SU-DHL-6 (cell line): ENCODE results near the gene ZNF107.

Source experiments
- H2AFZ ChIP-seq: fragments of 200-600 bp; sonication (generic); 2 replicates; pipeline ENCODE4 v1.6.1; 2014; ENCODE audit warnings: low read depth, mild to moderate bottlenecking, moderate library complexity, mixed read lengths, antibody characterized with exemption, low read length; ENCODE audit not compliant: severe bottlenecking
- H3F3A ChIP-seq: fragments of 200-600 bp; shearing (Covaris generic); 2 replicates; pipeline ENCODE4 v1.6.0; 2016; ENCODE audit warnings: antibody characterized with exemption, mild to moderate bottlenecking; ENCODE audit not compliant: insufficient read depth
- H3K27ac ChIP-seq: fragments of 200-600 bp; sonication (generic); 2 replicates; pipeline ENCODE4 v1.5.1; 2016; ENCODE audit warnings: low read depth, mild to moderate bottlenecking, low read length, moderate library complexity, mixed read lengths
- H3K27me3 ChIP-seq: fragments of 200-600 bp; sonication (generic), shearing (Covaris generic); 2 replicates; pipeline ENCODE4 v1.6.0; 2014; ENCODE audit warnings: mild to moderate bottlenecking, low read length
- H3K36me3 ChIP-seq: fragments of 200-600 bp; sonication (generic); 2 replicates; pipeline ENCODE4 v1.6.1; 2014; ENCODE audit warnings: mild to moderate bottlenecking, low read length, mixed read lengths
- H3K4me2 ChIP-seq: fragments of 300-600, 200-600 bp; shearing (Covaris generic), sonication (generic); 2 replicates; pipeline ENCODE4 v1.6.0; 2014; ENCODE audit warnings: low read length, low read depth, mild to moderate bottlenecking; ENCODE audit not compliant: poor library complexity, severe bottlenecking
- H3K4me3 ChIP-seq: fragments of 200-600 bp; sonication (generic); 2 replicates; pipeline ENCODE4 v1.5.1; 2014; ENCODE audit warnings: antibody characterized with exemption, low read length, mild to moderate bottlenecking, mixed read lengths; ENCODE audit not compliant: insufficient read depth, poor library complexity, severe bottlenecking
- H3K79me2 ChIP-seq: fragments of 200-600 bp; sonication (generic); 2 replicates; pipeline ENCODE4 v1.6.1; 2014; ENCODE audit warnings: mild to moderate bottlenecking, low read length, moderate library complexity; ENCODE audit not compliant: insufficient read depth
- H3K9ac ChIP-seq: fragments of 200-600 bp; sonication (generic); 2 replicates; pipeline ENCODE4 v1.7.0; 2014; ENCODE audit warnings: mild to moderate bottlenecking, low read length
- H3K9me2 ChIP-seq: fragments of 200-600 bp; sonication (generic); replicated peaks from 2 replicates; pipeline ENCODE4 v1.6.1; 2014; ENCODE audit warnings: low read length; ENCODE audit not compliant: insufficient read depth
- H3K9me3 ChIP-seq: fragments of 200-600 bp; sonication (generic); 2 replicates; pipeline ENCODE4 v1.6.1; 2014; ENCODE audit warnings: low read length, mixed read lengths; ENCODE audit not compliant: insufficient read depth
- H4K20me1 ChIP-seq: fragments of 200-600 bp; sonication (generic); 2 replicates; pipeline ENCODE4 v1.6.1; 2014; ENCODE audit warnings: low read depth, mild to moderate bottlenecking, antibody characterized with exemption, low read length, moderate library complexity, mixed read lengths
- EZH2phosphoT487 ChIP-seq: fragments of 200-600 bp; sonication (generic), shearing (Covaris generic); conservative IDR thresholded peaks from 2 replicates; pipeline ENCODE4 v1.6.1; 2018; ENCODE audit warnings: mild to moderate bottlenecking, antibody characterized with exemption, low read length, moderate library complexity, mixed read lengths
- TF ChIP-seq, protein P1 (sequence below): fragments of 200-600 bp; sonication (generic); IDR thresholded peaks from one replicate; pipeline ENCODE4 v1.5.1; 2017; ENCODE audit warnings: antibody characterized with exemption, mild to moderate bottlenecking, low read length, moderate library complexity; ENCODE audit not compliant: insufficient read depth, poor library complexity, severe bottlenecking

Gene ZNF107

DNA sequence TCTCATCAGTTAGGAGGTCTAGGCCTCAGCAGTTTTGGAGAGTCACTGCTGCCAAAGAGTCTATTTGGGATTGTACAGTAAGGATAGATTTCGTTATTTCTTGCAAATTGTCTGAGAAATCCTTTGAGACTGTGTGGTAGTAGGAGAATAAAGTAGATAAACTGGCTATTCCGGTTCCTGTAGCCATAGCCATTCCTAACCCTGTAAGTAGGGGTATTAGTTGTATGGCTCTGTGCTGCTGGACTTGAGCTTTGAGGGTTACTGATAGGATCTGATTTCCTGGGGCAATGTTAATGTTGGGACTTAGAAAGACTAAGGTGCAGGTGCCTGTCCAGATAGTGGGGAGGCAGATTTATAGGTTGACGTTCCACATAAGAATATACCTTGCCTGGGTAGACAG, 92.2 kb downstream of the ZNF107 start:
- H4K20me1 ChIP-seq, result no peaks in the 10 kb centered on the region
- no peak for TF ChIP-seq EZH2phosphoT487
- TF ChIP-seq, protein P1, sequence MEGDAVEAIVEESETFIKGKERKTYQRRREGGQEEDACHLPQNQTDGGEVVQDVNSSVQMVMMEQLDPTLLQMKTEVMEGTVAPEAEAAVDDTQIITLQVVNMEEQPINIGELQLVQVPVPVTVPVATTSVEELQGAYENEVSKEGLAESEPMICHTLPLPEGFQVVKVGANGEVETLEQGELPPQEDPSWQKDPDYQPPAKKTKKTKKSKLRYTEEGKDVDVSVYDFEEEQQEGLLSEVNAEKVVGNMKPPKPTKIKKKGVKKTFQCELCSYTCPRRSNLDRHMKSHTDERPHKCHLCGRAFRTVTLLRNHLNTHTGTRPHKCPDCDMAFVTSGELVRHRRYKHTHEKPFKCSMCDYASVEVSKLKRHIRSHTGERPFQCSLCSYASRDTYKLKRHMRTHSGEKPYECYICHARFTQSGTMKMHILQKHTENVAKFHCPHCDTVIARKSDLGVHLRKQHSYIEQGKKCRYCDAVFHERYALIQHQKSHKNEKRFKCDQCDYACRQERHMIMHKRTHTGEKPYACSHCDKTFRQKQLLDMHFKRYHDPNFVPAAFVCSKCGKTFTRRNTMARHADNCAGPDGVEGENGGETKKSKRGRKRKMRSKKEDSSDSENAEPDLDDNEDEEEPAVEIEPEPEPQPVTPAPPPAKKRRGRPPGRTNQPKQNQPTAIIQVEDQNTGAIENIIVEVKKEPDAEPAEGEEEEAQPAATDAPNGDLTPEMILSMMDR, result no peak
- no peaks in the 10 kb centered on the region for H3K79me2 ChIP-seq
- no peaks in the 10 kb centered on the region for H3K36me3 ChIP-seq
- H3K9me3 ChIP-seq, result no peaks in the 10 kb centered on the region
- H3K9ac ChIP-seq, result no peak overlapping the region
- no peaks in the 10 kb centered on the region for H3K27me3 ChIP-seq
- H3K27ac ChIP-seq, result no peak overlapping the region
- H3F3A ChIP-seq, result no peaks in the 10 kb centered on the region
- no peak overlapping the region for H3K4me3 ChIP-seq
- H3K9me2 ChIP-seq, result no peaks in the 10 kb centered on the region
- no peak overlapping the region for H3K4me2 ChIP-seq
- H2AFZ ChIP-seq, result no peak overlapping the region
